Peyer's patch (tissue), 4 donors: ENCODE measurements around the gene IFT88.

Source experiments
- POLR2A ChIP-seq, 2 donors: fragments of 450-650 bp; IDR thresholded peaks; one replicate each; pipeline ENCODE4 v1.5.1; 2017; ENCODE audit warnings: antibody characterized with exemption in 2 of 2, mild to moderate bottlenecking in 2 of 2, moderate library complexity in 2 of 2
- TF ChIP-seq, protein P1 (sequence below), 6 experiments: fragments of 450-650 bp in 4 of 6; fragments of 200-600 bp in 2 of 6; sonication (generic) in 1 of 6; IDR thresholded peaks; one replicate each; pipeline ENCODE4 v1.5.1; 2017 to 2019; ENCODE audit warnings: antibody characterized with exemption in 6 of 6, mild to moderate bottlenecking in 3 of 6, moderate library complexity in 1 of 6

DNA sequence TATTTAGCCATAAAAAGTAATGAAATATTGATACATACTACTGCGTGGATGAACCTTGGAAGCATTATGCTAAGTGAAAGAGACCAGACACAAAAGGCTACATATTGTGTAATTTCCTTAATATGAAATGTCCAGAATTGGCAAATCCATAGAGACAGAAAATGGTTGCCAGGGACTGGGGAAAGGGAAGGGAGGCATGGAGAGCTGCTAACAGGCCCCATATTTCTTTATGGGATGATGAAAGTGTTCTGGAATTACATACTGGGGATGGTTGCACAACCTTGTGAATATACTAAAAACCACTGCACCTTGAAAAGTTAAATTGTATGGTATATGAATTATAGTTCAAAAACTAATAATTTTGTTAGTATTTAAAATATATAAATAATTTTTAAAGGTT, 3.6 kb downstream of the IFT88 start:
- TF ChIP-seq, protein P1, sequence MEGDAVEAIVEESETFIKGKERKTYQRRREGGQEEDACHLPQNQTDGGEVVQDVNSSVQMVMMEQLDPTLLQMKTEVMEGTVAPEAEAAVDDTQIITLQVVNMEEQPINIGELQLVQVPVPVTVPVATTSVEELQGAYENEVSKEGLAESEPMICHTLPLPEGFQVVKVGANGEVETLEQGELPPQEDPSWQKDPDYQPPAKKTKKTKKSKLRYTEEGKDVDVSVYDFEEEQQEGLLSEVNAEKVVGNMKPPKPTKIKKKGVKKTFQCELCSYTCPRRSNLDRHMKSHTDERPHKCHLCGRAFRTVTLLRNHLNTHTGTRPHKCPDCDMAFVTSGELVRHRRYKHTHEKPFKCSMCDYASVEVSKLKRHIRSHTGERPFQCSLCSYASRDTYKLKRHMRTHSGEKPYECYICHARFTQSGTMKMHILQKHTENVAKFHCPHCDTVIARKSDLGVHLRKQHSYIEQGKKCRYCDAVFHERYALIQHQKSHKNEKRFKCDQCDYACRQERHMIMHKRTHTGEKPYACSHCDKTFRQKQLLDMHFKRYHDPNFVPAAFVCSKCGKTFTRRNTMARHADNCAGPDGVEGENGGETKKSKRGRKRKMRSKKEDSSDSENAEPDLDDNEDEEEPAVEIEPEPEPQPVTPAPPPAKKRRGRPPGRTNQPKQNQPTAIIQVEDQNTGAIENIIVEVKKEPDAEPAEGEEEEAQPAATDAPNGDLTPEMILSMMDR (IDR thresholded peaks at IDR 0.05) = no peak
- TF ChIP-seq POLR2A (IDR thresholded peaks at IDR 0.05) = no peak
